GM19238 (cell line): ENCODE data around the gene RAP1GDS1.

Experiments
- DNase-seq: peaks from one replicate; pipeline ENCODE4 v3.0.0; 2011; ENCODE audit warnings: low spot score; ENCODE audit not compliant: insufficient read length

The RAP1GDS1 gene, protein sequence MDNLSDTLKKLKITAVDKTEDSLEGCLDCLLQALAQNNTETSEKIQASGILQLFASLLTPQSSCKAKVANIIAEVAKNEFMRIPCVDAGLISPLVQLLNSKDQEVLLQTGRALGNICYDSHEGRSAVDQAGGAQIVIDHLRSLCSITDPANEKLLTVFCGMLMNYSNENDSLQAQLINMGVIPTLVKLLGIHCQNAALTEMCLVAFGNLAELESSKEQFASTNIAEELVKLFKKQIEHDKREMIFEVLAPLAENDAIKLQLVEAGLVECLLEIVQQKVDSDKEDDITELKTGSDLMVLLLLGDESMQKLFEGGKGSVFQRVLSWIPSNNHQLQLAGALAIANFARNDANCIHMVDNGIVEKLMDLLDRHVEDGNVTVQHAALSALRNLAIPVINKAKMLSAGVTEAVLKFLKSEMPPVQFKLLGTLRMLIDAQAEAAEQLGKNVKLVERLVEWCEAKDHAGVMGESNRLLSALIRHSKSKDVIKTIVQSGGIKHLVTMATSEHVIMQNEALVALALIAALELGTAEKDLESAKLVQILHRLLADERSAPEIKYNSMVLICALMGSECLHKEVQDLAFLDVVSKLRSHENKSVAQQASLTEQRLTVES

DNA sequence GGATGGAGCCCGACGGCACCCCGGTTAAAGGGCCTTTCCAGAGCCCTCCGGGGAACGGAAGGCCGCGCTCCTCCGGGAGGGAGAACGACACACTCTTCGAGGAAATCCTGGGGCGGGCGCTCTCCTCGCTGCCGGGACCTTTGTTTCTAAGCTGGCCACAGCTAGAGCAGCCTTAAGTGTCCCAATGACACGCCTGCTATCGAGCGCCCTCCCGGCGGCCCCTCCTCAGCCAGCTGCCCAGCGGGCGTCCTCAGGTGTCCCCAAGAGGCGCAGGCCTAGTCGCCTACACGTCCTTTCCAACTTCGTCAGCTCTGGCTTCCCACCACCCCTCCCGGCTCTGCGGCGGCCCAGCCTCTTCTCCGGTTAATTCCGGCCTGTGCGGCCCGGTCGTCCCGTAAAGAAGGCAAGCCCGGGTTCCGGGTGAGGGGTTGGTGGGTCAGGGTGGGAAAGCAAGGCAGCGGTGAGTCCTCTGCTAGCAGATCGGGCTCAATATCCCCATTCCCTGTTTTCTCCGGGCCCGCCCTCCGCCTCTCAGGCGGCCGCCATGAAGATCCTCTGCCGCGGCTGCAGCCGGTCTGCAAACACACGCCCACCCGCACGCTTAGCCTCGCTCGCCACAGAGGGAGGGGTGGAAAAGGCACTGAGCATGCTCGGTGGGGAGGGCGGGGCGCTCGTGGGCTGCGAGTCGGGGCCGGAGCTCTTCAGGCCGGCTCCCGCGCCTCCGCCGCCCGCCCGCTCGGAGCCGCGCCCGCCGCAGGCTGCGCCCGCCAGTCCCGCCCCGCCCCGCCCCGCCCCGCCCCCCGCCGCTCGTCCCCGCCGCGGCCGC, at the start of gene RAP1GDS1:
Gene RAP1GDS1 (plus strand): TSS at position 806 of the 826 bp plus-strand sequence. CDS start 182 bp downstream, outside the sequence.
- peak; percentile 87 for DNase-seq

- DNase-seq: no peak
Observed at GRCh38 chr4:98222306-98222705, 38.9 kb upstream of the RAP1GDS1 start.

GRCh38 chr4:98226396-98226795, 34.8 kb upstream of the RAP1GDS1 start:
- no peak for DNase-seq

DNA sequence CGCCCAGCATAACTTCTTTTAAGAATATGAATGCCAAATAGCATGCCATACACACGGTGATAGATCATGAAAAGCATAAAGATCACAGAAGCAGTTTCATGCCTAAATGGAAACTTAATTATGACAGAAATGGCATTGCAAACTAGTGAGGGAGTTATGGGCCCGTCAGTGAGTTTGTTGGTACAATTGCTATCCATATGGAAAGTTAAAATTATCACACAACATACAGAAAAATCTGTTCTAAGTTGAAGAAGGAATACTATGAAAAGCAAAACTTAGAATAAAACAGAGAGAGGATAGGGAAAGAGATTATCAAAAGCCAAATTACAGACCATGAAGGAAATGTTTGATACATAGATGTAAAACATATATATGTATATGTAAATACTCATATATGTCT, 30.2 kb upstream of the RAP1GDS1 start:
- DNase-seq: no peak

- DNase-seq: no peak
Observed at GRCh38 chr4:98232202-98232601, 29.0 kb upstream of the RAP1GDS1 start.

DNA sequence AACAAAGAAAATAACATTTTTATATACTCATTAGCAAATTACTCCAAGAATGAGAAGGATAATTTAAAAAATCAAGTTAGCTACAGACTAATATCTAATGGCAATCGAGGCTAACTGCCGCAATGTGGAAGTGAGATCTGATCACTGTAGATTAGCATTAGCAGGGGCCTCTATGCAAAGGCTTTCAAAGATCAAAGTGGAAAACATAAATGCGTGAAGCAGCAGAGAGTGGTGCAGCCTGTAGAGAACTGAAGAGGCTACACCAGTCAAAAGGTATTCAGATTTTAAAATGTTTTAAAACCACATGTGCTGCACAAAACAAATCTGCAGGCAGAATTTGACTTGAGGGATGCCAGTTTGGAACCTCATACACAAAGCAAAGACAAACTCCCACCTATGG, 24.0 kb upstream of the RAP1GDS1 start:
- DNase-seq: no peak

DNA sequence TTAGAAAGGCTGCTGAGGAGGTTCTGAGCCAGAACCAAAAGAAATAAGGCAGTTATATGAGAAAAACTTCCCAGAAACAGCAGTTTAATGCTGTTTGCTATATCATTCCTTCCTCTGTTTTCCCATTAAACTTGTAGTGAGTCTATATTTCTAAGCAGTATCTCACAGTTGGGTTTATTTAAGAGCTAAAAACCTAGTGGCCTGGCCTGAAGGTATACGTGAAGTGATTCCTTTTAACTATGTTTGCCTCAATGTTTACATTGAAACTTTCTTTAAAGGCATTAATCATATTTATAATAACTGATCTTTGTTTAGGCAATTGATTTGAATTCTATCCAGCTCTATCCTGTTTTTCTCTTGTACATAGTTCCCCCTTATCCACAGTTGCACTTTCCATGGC, 19.1 kb upstream of the RAP1GDS1 start:
- DNase-seq: no peak

GRCh38 chr4:98242538-98242937, 18.6 kb upstream of the RAP1GDS1 start:
- no peak for DNase-seq

GRCh38 chr4:98245226-98245625, 16.0 kb upstream of the RAP1GDS1 start:
- DNase-seq: no peak

- DNase-seq: no peak
Observed at GRCh38 chr4:98248934-98249333, 12.2 kb upstream of the RAP1GDS1 start.

GRCh38 chr4:98249831-98250230, 11.4 kb upstream of the RAP1GDS1 start:
- DNase-seq: no peak

DNA sequence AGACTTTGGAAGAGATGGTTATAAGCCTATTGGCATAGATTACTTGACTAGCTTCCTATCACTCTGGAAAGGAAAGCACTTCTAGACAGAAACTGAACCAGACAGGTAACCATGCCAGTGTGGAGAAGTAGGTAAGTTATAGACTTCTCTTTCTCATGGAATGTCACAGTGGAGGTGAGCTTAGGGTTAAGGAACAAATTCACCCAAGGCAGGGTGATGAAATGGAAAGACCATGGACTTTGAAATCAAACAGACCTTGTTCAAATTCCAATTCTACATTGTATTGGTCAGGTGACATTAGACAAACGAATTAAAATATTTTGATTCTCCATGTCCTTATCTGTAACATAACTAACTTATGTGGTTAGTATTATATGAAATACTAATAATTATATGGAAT, 7.7 kb upstream of the RAP1GDS1 start:
- DNase-seq: no peak

GRCh38 chr4:98260047-98260578, 1.1 kb upstream of the RAP1GDS1 start:
- peak; percentile 19 for DNase-seq

DNA sequence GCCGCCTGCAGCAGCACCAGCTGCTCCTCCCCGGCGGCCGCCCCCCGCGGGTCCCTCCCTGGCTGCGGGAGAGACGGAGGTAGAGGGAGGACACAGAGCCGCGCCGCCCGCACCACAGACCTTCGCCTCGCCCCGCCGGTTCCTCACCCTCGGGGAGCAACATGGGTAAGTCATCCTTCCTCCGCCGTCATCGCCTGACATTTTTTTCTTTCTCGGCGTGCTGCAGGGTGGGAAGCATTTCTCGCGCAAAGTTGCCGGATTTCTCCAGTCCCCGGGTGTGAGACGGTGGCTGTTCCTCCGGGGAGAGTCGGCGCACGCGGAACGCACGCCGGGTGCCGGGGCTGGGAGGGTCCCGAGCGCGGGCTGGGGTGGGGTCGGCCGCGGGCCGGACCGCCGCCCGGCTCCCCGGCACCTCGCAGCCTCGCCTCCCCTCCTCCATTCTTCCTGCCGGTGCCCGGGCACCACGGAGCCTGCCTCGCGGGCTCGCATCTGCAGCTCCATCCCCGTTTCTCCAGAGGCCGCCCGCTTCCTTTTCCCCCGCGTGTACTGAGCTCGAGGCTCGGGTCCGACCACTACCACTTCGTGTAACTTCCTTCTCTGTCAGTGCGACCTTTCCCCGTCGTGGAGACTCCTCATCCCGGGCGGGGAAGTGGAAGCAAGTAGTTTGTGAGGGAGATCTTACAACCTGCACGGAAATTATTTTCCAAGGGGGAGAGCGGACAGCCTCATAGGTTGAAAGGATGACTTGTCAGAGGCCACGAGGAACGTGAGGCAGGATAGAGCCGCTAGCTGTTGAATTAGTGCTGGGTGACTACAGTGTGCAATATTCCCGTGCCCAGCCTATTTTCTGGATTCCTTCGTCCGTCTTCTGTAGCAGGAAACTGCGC, 464 bp downstream of the RAP1GDS1 start:
- no peak for DNase-seq

GRCh38 chr4:98262431-98262830, 1.2 kb downstream of the RAP1GDS1 start:
- no peak for DNase-seq

DNA sequence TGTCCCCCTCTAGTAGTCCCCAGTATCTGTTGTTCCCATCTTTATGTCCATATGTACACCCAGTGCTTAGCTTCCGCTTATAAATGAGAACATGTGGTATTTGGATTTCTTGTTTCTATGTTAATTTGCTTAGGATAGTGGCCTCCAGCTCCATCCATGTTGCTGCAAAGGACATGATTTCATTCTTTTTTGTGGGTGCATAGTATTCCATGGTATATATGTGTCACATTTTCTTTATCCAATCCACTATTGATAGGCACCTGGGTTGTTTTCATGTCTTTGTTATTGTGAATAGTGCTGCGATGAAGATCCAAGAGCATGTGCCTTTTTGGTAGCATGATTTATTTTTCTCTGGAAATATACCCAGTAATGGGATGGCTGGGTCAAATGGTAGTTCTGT, 6.3 kb downstream of the RAP1GDS1 start:
- no peak for DNase-seq

DNA sequence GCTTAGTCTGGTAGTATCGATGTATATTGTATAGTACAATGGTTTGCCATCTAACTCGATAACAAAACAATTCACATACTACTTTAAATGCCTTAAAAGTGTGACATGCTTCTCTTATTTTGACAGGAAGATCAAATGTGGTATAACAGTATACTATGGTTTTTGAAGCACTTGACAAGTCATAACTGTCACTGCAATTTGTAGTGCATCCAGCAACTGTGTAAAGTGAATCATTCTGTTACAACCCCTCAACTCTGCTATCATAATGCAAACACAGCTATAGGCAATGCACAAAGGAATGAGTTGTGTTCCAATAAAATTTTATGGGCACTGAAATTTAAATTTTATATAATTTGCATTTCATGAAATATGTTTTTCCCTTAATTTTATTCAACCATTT, 14.0 kb downstream of the RAP1GDS1 start:
- no peak for DNase-seq

DNA sequence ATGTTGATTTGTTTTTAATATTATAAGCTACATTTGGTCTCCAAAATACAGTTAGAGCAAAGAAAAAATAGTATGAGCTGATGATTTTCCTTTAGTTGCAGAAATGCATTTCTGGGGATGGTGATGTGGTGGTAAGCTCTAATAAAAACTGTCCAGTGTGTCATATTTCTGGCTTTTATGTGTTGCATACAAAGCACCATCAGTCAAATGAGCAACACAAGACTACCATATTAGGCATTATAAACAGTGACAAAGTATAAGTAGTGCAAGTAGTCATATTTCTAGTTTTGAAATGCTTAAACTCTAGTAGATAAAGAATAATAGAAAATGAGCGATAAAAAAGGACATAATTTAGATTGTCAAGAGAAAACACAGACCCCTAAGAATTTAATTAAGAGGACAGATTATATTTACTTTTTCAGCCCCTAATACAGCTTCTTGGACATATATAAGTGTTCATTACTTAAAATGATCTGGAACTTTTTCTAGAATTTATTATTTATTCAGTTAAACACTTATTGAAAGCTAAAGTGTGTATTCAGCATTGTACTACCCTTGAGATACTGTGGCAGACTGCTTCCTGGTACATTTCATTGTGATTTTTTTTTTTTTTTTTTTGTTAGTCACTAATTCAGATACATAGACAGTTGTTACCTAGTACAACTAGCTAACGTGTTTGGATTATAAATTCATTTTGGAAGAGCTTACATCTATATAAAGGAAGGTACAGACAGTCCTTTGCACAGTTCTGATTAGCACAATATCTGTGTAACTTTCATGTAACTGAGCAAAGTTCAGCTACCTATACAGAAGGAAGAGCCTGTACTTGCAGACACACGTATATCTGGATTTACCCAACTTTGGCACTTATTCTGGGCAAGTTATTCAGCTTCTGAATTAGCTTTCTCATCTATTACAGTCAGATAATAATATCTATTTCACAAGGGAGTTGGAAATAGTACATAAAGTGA, 22.3 kb downstream of the RAP1GDS1 start:
- DNase-seq: no peak

GRCh38 chr4:98284640-98285046, 23.5 kb downstream of the RAP1GDS1 start:
- no peak for DNase-seq

DNA sequence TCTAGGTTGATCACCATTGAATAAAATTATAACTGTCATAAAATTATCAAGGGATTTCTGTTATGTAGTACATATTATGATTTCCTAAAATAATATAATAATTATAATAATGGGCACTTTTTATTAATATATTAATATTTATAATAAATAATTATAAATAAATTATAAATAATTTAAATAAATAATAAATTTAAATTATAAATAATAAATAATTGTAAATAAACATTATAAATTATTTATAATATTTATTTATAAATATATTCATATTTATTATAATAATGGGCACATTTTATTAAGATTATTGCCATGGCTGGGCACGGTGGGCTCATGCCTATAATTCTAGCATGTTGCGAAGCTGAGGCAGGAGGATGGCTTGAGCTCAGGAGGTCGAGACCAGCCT, 24.5 kb downstream of the RAP1GDS1 start:
- no peak for DNase-seq
